ENCODE results near the gene CTNNBL1.
"Not testable (repeated sequence)": the region's sequence is repeated elsewhere in the genome, so short reads cannot be mapped to it uniquely, and the experiment has no call there.

Gene CTNNBL1

DNA sequence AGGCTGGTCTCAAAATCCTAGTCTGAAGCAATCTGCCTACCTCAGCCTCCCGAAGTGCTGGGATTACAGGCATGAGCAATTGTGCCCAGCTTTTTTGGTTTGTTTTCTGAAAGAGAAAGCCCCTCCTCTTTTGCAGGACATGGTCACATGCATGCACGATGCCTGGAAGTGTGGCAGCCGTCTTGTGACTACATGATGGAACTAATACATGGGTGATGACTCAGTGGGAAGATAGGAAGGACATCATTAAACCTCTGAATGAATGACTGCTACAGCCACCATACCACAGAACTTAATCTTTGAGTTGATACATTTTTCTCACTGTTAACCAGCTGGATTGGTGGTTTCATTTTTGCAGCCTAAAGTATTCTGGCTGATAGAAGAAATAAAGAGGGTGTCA, 13.4 kb upstream of the CTNNBL1 start:
- DNase-seq, result no peak

DNA sequence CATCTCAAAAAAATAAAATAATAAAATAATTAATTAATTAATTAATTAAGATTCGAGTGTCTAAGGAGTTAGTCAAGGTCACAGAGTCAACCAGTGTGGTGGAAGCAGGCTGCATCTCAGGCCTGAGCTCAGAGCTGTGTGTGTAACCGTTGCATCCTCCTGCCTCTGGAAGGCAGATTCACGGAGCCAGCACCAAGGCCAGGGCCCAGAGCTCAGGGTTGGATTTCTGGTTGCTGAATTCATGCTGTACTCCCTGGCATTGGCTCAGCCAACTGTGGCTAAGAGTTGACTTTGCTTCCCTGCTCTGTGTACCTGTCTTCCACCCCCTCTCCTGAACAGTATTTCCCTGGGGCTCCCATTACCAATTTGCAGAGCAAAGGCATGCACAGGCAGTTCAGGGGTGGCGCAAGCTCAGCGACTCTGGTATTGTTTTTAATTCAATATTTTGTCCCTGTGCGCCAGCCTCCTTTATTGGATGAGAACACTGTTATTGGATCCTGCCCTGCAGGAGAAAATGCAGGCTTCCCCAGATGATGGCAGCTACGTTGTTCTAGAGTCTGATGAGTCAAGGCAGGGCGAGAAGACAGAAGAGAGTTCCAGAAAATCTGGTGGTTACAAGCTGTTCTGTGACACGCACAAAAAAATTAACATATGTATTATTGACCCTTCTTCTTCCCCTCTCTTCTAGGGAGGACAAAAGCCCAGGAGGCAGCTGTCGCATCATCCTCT, 12.3 kb upstream of the CTNNBL1 start:
- no peak for DNase-seq

DNA sequence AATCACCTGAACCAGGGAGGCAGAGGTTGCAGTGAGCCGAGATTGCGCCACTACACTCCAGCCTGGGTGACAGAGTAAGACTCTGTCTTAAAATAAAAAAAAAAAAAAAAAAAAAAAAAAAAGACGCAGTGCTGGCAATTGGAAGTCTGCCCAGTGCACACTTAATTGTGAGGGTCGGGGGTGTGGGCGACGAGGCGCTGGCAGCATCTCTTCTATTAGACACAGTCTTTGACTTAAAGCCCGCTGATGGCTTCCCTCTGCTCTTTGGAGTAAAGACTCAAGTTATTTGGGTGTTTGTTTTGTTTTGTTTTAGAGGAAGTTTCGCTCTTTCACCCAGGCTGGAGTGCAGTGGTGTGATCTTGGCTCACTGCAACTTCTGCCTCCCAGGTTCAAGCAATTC, 10.7 kb upstream of the CTNNBL1 start:
- DNase-seq, result not testable (repeated sequence)

DNA sequence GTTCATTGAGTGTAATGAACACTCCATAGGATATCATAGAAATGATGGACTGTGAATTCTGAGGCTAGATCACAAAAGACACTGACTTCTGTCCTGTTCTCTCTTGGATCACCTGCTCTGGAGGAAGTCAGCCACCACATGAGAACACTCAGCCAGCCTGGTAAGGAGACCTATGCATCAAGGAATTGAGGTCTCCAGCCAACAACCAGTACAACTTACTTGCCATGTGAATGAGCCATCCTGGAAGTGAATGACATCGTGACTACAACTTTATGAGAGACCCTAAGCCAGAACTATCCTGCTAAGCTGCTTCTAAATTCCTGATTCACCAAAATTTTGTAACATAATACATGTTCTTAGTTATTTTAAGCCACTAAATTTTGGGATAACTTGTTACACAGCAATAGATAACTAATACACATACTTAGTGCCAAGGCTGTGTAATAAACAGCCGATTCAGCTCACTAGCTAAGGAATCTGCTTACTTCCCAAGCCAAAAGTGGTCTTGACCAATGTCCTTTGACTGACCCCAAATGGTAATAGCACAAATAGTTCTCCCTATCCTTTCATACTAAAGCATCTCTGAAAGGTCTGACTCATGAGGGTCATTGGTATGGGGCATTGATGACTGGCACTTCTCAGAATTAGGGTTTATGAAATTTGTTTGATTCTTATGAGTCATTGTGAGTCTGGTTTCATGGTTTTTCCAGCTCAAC, 6.9 kb upstream of the CTNNBL1 start:
- DNase-seq, result no peak

DNA sequence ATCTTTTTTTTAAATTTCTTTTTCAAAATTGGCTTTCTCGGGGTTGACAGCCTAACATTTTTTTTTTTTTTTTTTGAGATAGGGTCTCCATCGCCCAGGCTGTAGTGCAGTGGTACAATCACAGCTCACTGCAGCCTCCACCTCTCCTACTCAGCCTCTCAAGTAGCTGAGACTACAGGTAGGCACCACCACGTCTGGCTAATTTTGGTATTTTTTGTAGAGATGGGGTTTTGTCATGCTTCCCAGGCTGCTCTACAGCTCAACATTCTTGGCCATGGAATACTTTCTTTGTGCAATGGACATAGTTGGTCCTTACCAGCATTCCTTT, 6.4 kb upstream of the CTNNBL1 start:
- DNase-seq, result no peak

DNA sequence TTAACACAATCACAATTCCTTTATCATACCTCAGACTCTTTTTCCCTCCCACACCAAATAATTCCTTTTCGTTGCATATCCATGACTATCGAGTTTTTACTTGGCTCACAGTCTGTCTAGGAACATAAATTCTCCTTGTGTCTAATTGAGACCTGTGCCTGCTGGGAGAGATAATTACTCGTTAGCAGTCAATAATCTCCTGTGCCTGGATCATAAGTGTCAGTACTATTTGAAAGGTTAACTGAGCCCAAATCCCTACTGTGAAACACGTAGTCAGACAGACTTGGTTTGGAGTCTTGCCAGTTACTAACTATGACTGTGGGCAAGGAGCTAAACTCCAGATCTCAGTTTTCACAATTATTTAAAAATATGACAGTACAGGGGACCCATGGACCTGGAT, 5.7 kb upstream of the CTNNBL1 start:
- DNase-seq, result no peak

DNA sequence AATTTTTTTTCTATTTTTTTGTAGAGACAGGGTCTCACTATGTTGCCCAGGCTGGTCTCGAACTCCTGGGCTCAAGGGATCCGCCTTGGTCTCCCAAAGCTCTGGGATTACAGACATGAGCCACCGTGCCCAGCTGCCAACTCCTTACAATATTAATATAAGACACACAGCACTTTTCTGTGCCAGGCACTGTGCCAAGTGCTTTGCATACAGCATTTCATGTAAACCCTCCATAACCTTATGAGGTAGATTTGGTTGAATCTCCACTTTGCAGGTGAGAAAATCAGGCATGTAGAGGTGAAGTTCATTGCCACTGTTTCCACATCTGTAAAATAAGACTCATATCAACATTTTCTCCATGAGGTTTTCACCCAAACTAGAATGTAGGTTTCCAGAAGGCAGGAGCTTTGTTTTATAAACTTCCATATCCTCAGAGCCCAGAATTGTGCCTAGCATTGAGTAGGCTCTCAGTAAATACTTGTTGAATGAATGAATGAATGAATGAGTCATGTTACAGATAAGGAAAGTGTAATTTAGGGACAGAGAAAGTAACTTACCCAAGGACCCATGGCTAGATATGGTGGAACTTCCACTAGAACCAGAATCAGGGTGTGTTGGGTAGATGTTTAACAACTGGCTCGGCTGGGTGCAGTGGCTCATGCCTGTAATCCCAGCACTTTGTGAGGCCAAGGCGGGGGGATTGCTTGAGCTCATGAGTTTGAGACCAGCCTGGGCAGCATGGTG, 3.0 kb upstream of the CTNNBL1 start:
- DNase-seq, result no peak

DNA sequence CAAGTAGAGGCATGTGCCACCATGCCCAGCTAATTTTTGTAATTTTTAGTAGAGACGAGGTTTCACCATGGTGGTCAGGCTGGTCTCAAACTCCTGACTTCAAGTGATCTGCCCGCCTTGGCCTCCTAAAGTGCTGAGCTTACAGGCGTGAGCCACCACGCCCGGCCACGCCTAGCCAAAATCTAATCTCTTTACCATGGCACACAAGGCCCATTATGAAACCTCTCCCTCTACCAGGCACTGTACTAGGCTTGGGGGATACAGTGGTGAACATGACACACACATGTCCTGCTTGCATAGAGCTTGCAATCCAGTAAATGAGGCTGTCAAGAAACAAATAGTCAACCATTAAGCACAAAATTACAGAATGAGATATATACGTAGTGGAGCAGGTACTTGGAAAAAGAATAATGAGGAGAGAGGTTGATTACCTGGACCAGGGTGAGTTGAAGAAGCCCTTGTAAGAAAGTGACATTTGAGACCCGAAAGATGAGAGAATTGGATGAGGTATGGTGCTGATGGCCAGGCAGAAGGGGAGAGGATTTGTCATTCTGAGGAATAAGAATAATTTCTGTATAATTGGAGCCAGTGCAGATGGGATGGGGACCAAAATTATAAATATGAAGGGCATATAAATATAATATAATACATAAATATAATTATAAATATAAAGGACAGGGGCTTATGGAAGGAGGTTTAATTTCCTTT, 1.2 kb upstream of the CTNNBL1 start:
- DNase-seq, result no peak

DNA sequence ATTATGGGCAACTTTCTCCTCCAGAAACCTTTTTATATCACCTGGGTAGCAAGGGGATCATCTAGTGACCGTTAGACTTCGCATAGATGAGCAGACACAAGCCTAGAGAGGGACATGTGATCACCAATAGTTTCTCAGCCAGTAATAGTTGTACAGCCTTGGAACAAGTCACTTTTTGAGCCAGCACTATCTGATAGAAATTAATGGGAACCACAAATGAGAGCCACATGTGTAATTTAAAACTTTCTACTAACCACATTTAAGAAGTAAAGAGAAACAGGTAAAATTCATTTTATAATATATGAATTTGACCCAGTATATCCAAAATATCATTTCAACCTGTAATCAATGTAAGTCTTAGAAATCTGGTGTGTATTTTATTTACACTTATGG, 592 bp upstream of the CTNNBL1 start:
- DNase-seq, result no peak

DNA sequence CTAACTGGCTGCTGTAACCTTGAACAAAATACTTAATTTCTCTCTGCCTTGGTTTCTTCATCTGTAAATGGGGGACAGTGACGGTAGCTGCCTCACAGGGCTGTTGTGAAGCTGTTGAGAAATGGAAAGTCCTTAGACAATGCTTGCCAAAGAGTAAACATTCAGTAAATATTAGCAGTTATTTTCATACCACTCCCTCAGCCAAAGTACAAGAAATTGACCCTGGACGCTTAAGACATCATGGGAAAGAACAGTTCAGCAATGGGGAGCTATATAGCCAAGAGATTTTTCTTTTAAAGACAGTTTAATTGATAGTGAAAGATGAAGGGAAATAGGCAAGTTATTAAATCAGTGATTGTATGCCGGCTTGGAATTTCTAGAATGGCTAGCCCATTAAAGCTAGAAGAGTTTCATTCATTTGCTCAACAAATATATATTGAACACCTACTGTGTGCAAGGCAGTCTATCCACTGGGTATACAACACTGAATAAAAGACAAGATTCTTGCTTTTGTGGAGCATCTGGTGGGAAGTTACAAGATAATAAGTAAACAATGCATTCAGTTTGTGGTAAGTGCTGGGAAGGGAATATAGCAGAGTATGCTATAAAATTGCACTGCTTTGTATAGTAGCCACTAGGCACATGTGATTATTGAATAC, 2.0 kb downstream of the CTNNBL1 start:
- no peak for DNase-seq

DNA sequence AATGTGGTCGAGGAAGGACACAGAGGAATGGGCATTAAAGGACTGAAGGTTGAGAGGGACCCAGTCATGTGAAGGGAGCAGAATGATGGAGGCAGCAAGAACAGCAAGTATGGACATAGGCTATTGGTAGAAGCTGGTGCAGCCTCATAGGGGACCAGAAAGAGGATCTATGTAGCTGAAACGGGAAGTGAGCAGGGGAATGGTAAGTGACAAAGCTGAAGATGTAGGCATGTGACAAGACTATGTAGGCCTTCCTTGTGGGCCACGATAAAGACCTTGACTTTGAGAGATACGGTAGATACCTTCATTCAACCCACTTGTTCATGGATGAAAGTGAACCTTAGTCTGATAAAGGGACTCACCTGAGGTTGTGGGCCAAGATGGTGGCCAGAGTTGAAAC, 3.5 kb downstream of the CTNNBL1 start:
- DNase-seq, result no peak

DNA sequence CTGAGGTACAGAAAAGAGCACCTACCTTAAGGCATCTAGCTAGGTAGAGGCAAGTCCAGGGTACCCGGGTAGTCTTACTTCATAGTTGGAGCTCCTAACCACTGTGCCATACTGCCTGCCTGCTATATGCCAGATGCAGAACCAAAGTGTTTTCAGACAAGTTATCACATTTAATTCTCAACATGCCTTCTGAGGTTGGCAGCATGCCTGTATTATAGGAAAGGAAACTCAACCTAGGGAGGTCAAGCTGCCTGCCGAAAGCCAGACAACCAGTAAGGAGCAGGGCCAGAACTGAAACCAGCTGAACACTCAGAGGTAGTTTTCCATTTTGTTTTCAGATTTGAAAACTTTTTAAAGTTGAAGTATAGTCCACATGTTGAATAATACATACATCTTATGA, 5.4 kb downstream of the CTNNBL1 start:
- no peak for DNase-seq

DNA sequence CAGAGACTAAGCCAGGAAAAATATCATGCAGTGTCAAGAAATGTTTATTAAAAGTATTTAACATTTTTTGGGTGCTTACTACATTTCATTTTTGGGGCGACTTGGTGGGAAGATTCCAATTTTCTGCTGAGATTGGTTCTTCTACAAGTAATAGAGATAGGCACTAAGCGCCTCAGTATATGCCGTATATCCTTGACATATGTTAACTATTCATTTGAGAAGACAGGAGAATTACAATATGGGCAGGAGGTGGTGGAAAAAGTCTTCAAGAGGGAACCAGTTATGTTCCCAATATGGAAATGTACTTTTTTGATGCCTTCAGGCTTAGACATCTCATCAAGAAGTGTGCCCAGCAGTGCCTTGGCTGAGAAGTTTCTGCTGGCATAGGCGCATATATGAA, 6.5 kb downstream of the CTNNBL1 start:
- no peak for DNase-seq

DNA sequence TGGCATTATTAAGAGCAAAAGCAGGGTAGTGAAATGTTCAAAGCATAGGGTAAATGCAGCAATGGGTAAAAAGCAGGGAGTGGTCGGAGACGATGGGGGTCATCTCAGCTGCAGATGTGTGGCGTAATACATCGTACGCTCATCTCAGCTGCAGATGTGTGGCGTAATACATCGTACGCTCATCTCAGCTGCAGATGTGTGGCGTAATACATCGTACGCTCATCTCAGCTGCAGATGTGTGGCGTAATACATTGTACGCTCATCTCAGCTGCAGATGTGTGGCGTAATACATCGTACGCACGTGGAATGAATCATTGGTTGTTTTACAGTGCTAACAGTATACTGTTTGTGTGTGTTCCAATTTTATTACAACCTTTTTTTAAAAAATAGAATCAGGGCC, 7.8 kb downstream of the CTNNBL1 start:
- not testable (repeated sequence) for DNase-seq

DNA sequence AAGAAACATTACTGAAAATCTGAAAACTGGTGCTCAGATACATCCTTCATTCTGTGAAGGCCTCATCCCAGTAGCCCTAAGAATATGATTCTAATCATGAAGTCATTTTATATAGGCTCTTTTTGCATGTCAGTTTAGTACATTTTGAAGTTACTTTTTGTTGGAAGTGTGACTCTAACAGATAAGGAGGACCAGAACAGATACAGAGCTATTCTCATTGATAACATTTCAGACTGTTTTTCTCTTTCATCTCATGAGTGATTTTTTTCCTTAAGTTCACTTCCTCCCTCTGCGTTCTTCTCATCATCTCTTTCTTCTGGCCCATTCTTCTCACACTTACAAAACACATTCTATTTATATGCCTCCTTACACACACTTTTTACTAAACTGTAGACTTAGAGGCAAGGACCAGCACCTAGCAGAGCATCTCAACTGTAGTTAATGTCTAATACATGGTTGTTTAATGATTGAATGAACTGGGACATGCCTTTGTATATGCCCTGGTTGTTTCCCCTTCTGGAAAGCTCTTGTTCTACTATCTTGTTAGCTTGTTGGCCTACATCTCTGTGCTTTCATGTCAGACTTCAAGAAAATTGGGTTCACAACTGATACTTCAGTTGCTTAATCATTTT, 8.7 kb downstream of the CTNNBL1 start:
- no peak for DNase-seq

DNA sequence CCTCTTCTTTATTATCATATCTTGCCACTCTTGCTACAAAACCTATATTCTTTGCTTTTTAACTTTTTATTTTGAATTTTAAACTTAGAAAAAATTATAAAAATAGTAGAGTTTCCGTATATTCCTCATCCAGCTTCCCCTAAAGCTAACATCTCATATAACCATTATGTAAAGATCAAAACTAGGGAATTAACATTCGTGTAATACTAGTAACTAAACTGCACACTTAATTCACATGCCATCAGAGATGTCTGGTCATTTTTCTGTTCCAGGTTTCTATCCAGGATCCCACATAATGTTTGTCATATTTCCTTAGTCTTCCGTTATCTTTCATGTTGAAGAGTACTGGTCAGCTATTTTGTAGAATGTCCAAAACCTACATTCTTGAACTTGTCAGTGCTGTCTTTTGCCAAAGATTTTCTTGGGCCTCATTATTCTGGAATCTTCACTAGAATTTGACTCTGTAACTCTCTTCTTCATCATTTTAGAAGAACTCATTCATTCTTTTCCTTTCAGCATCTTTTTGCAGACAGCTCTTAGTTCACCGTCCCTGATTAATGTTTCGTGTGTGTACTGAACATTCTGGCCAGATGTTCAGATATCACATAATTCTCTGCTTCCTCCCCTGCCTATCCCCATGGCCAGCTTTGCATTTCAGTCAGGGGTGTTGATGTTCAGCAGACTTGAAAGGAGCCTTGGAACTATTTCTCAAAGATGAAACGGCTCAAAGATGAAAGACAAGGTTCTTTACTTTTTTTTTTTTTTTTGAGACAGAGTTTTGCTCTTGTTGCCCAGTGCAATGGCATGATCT, 9.4 kb downstream of the CTNNBL1 start:
- DNase-seq, result no peak

DNA sequence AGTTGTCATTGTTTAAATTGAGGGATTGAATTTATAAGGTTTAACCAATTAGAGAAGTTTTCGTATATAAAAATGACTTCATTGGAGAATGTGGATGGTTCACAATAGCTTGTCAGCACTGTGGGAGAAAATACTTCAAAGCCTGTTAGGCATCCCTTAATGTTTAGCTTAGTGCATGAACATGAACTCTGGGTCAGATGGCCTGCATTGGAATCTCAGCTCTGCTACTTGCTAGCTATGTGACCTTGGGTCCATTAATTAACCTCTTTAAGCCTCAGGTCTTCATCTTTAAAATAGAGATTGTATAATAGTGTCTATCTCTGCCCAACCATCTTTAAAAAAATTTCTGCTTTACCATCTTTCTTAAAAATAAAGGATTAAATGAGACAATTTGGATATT, 11.1 kb downstream of the CTNNBL1 start:
- no peak for DNase-seq

DNA sequence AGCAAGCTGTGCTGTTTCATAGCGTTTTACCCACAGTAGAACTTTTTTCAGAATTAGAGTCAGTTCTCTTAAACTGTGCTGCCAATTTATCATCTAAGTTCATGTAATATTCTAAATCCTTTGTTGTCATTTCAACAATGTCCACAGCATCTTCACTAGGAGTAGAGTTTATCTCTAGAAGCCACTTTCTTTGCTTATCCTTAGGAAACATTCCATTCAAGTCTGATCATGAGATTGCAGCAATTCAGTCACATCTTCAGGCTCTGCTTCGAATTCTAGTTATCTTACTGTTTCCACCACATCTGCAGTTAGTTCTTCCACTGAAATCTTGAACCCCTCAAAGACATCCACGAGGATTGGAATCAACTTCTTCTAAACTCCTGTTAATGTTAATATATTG, 12.5 kb downstream of the CTNNBL1 start:
- DNase-seq, result no peak

DNA sequence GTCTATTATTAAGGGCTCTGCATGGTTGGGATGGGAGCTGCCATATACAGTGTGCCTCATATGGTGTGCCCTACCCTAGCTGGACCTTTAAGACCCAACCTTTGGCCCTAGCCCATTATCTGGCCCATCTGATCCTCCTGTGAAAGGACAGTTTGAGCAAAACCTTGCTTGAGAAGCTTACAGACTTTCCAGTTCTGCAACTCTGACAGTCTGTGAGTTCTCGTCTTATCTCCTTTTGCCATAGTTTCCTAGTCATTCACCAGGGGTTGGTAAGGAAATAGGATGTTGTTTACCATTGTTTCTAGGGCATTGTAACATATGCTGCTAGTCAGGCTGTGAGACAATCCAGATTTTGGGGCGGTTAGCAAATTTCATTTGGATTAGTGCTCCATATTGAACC, 17.2 kb downstream of the CTNNBL1 start:
- DNase-seq, result no peak

DNA sequence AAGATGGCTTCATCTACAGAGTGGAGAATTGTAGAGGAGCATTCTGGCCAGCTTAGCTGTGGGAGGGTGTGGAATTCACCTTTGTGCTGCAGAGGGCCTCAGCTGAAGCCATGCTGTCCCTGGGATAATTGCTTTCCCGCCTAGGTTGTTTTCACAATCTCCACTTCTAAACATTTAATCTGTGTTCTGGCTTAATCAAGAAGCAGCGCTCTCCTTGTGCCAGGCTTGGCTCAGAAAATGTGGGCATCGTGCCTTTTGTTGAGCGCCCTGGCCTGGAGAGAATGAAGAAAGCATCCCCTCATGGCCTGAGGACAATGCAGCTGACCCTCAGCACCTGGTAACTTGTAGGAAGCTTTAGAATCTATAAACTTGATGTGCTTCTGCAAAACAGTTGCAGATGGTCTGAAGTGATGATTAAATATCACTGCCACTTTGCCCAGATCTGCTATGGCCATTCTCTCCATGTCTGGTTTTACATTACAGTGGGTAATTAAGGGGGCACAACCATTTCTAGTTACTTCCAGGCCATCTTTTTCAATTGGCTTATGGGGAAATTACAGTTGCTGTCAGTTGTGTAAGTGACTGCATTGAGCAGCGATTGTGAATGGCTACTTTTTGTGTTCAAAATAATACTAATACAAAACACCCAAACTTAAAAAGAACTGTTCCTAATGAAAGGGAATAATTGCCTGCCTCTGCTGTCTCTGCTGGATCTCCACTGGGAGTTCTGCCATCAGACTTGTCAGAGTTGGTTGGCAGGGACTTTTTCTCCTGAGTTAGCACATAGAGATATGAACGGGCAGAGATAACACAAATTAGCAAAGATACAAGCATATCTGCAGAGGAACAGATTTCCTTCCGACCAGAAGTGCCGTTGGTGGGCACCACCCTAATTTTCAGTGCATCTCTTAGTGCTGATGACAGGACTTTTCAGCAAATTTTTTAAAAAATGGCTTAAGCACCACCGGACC, 18.4 kb downstream of the CTNNBL1 start:
- DNase-seq, result no peak

Data from left hindlimb (tissue), 1 donor.